Mesodermal cell (in vitro differentiated cells): Measurements from ENCODE around the gene PTTG1IP.

Experiments used
- H3K27ac ChIP-seq: 2 replicates; pipeline ENCODE4 v1.7.0; 2013; ENCODE audit warnings: mild to moderate bottlenecking, low read depth, low read length, moderate library complexity; ENCODE audit not compliant: severe bottlenecking
- H3K36me3 ChIP-seq: 2 replicates; pipeline ENCODE4 v1.7.1; 2013; ENCODE audit warnings: mild to moderate bottlenecking, low read length, moderate library complexity; ENCODE audit not compliant: control insufficient read depth, insufficient read depth
- H3K4me1 ChIP-seq: one replicate; pipeline ENCODE4 v1.7.1; 2013; ENCODE audit warnings: mild to moderate bottlenecking, low read length; ENCODE audit not compliant: insufficient read depth, control insufficient read depth, poor library complexity, severe bottlenecking
- H3K4me3 ChIP-seq: 2 replicates; pipeline ENCODE4 v1.7.0; 2013; ENCODE audit warnings: low read length, control low read depth, mild to moderate bottlenecking; ENCODE audit not compliant: insufficient read depth, poor library complexity, severe bottlenecking; ENCODE audit errors: extremely low read depth
- H3K9me3 ChIP-seq: 2 replicates; pipeline ENCODE4 v1.7.1; 2013; ENCODE audit warnings: mild to moderate bottlenecking, low read length, moderate library complexity; ENCODE audit not compliant: control insufficient read depth
- WGBS, 2 experiments: methylation state at CpG; one replicate each; pipeline ENCODE4 v1.1.5; 2013; ENCODE audit warnings: missing lambda C conversion rate in 2 of 2; ENCODE audit not compliant: insufficient coverage in 2 of 2; 5-methylcytosine and 5-hydroxymethylcytosine counted together

Gene PTTG1IP

DNA sequence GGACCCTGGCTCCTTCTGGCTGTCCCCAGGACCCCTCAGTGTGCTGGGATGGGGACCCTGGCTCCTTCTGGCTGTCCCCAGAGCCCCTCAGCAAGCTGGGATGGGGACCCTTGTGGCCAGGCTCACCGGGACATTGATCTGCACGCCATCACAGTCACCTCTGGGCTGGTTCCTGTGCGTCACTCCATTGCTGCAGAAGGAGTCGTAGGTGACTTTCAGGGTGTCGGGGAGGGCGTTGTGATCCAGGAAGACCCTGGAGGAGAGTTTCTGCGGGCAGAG, 19.7 kb upstream of the PTTG1IP start:
- WGBS, 2 experiments, result 88 to 99% methylated on average over 7 of the region's 7 CpGs
- Histone ChIP-seq H3K4me3 (no peak overlapping the region), H3K9me3 (no peaks in the 10 kb centered on the region), H3K36me3 (no peaks in the 10 kb centered on the region), H3K4me1 (no peaks in the 10 kb centered on the region), H3K27ac (no peak overlapping the region)

DNA sequence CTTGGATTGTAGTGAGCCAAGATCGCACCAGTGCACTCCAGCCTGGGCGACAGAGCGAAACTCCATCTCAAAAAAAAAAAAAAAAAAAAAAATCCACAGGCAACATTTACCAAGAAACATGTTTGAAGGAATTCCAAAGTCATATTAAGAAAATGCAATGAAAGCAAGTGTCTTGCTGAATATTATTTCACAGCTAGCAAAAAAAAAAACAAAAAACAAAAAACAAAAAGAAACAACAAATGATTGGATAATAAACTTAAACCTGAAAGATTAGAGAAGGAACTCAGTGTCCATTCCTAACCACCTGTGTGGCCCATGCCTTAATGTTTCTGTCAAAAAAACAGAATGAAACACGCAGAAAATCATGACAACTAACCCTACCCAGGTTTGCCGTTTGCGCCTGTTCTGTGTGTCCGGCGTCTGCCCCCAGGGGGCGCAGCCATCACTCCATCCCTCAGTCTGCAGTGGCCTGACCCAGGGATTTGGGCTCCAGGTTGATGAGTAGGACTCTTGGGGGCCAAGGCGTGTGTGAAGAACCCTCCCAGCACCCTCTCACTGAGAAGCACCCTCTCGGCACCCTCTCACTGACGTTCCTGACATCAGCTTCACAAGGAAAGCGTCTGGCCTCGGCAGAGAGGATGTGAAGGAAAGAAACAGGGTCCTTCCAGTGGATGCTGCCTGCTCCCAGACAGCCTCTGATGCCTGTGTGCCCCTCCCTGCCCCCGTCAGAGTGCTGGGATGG, 19.2 kb upstream of the PTTG1IP start:
- WGBS, 2 experiments, result 19 to 36% methylated on average over 6 to 9 of the region's 15 CpGs
- no peak overlapping the region for H3K27ac ChIP-seq
- H3K4me3 ChIP-seq, result no peak overlapping the region
- no peaks in the 10 kb centered on the region for H3K4me1 ChIP-seq
- no peaks in the 10 kb centered on the region for H3K36me3 ChIP-seq
- no peaks in the 10 kb centered on the region for H3K9me3 ChIP-seq

DNA sequence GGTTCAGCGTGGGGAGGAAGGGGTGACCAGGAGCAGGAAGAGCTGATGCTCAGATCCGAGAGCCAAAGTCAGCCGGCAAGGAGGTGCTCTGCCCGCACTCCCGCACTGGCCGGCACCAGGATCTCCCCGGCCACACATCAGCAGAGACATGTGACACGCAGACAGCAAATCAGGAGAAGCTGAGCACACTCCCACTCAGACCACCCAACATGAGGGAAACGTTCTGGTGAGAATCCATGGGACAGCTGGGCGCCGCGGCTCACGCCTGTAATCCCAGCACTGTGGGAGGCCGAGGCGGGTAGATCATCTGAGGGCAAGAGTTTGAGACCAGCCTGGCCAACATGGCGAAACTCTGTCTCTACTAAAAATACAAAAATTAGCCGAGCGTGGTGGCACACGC, 18.6 kb upstream of the PTTG1IP start:
- H3K4me3 ChIP-seq, result no peak overlapping the region
- no peaks in the 10 kb centered on the region for H3K36me3 ChIP-seq
- H3K4me1 ChIP-seq, result no peaks in the 10 kb centered on the region
- WGBS, 2 experiments, result 84 to 88% methylated on average over 8 to 16 of the region's 19 CpGs
- H3K9me3 ChIP-seq, result no peaks in the 10 kb centered on the region
- H3K27ac ChIP-seq, result no peak overlapping the region

DNA sequence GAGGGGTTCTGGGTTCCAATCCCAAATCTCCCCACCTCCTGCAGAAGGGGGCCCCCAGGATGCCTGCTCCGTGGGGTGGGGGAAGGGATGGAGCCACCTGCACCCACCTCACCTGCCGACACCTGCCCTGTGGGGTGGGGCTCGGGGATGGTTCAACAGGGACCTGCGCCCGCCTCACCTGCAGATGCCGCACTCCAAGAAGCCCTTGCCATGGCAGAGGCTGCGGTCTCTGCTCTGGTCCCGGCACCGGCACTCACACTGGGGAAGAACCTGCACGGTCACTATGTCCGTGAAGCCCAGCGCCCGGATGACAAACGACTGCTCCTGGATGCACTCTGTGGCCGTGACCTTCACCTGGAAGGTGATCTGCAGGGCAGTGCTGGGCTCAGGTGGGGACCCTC, 18.1 kb upstream of the PTTG1IP start:
- whole genome bisulfite sequencing, 2 experiments, result 93 to 95% methylated on average over 13 to 14 of the region's 15 CpGs
- H3K4me3 ChIP-seq, result no peak overlapping the region
- H3K4me1 ChIP-seq, result no peaks in the 10 kb centered on the region
- H3K9me3 ChIP-seq, result no peaks in the 10 kb centered on the region
- H3K27ac ChIP-seq, result no peak overlapping the region
- no peaks in the 10 kb centered on the region for H3K36me3 ChIP-seq

DNA sequence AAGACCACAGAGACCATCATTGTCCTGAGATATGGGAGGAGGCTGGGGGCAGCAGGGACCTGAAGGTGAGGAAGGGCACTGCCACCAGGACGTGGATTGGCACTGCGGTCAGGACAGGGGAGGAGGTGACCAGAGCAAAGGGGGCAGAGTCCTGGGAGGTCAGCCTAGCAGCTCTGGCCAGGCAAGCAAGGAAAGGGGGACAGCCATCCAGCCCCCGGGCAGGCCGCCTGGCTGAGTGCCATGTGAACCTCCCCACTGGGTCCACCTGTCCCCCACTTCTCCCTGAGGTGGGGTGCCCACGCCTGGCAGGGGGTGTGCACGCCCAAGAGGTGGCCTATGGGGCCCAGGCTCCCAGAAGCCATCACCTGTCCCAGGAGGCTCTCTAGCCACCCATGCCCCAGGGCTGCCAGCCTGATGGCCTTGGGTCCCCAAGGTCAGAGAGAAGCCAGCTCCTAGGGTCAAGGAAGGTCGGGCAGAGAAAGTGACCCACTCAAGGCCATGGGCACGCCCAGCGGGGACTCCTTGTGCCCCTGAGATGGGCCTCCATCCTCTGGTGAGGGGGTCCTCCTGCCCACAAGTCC, 17.6 kb upstream of the PTTG1IP start:
- Histone ChIP-seq H3K36me3 (no peaks in the 10 kb centered on the region), H3K9me3 (no peaks in the 10 kb centered on the region), H3K4me3 (no peak overlapping the region), H3K4me1 (no peaks in the 10 kb centered on the region), H3K27ac (no peak overlapping the region)
- WGBS, 2 experiments, result 83 to 92% methylated on average over 7 to 9 of the region's 9 CpGs

DNA sequence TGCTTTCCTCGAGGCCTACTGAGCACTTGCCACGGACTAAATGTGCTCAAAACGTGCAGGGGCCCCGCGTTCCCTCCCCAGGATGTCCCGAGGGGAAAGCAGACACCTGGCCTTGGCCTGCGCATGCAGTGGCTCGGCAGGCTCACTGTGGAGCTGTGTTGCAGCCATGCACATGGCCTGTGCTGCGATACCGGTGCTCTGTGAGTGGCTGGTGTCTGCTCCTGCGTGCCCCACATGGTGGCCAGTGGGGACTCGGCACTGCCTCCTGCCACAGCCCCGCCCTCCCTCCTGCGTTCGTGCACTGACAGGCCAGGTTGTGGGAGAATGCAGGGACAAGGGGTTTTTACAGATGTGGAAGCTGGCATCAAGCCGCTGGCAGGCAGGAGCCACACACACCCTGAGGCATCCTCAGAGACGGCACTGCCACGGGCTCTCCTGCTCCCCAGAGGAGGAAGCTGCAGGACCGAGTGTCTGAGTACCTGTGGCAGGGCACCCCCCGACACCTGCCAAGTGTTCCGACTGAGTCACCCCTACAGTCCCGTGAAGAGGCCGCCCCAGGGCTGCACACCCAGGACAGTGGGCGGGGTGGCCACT, 16.9 kb upstream of the PTTG1IP start:
- 89 to 90% methylated on average over 18 to 21 of the region's 24 CpGs for WGBS, 2 experiments
- Histone ChIP-seq H3K27ac (no peak overlapping the region), H3K36me3 (no peaks in the 10 kb centered on the region), H3K4me1 (no peaks in the 10 kb centered on the region), H3K4me3 (no peak overlapping the region), H3K9me3 (no peaks in the 10 kb centered on the region)

DNA sequence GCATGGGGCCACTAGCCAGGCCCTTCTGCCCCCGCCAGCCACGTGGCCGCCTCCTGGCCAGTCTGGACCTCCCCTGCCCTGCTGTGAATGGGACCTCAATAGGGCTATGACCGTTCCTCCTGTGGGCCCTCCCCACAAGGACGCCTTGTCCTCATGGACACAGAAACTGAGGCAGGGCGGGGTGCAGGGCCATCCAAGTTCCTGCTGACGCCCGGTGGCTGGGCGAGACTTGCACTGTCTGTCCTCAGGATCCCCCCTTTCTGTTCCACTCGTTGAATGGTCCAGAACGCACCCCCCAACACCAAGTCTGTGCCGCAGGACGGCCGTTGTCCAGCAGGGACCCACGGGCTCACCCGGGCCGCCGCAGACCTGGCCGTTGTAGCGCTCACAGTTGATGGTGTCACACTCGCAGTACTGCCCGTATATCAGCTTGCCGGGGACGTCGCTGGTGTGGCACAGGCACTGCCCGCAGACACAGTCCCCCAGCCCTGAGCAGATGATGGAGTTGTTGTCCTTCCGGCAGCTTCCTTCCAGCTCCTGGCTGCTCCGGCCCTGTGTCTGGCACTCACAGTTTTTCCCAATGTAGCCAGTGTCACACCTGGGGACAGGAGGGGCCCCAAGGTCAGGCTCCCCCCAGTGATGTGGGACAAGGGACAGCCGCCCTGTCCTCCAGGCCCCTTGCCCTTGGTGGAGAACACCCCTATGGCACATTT, 16.3 kb upstream of the PTTG1IP start:
- no peak overlapping the region for H3K4me3 ChIP-seq
- no peaks in the 10 kb centered on the region for H3K9me3 ChIP-seq
- 94 to 96% methylated on average over 29 of the region's 29 CpGs for WGBS, 2 experiments
- H3K4me1 ChIP-seq, result no peaks in the 10 kb centered on the region
- no peak overlapping the region for H3K27ac ChIP-seq
- no peaks in the 10 kb centered on the region for H3K36me3 ChIP-seq

DNA sequence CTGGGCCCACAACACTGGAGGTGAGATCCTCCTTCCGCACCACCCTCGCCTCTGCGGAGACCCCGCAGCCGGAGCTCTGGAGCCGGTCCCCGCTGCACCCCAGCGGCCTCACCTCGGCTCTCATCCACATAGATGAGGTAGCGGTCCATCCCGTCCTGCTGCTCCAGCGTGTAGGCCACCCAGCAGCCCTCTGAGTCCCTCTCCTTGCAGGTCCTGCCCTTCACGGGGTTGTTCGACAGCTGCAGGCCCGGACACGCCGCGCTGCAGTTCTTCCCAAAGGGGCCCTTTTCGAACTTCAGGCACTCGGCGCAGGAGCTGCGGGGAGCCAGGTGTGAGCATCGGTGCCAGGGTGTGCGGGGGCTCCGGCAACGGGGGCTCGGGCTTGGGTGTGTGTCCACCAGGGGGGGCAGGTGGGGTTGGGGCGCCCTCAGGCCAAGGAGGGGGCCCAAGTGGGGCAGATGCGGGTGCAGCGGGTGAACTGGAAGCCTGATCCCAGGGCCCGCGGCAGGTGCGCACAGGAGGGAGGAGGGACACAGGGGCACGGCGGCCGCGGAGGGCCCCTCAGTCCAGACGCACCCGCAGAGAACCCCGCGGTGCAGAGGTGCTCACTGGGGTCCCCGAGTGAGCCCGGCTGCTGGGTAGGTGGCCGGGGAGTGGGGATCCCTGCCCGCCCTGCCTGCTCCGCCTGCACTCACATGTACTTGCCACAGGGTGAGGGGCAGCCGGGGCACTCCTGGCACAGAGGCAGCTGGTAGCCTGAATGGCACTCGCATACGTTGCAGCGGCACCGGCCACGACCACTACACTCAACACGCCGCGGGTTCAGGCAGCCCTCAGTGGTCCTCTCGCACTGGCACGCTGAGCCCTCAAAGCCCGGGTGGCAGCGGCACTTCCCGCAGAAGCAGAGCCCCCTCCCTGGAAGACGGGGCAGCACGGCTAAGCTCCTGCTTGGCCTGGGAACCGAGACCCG, 15.4 kb upstream of the PTTG1IP start:
- H3K27ac ChIP-seq, result no peak overlapping the region
- WGBS, 2 experiments, result 93 to 94% methylated on average over 58 of the region's 64 CpGs
- H3K36me3 ChIP-seq, result no peaks in the 10 kb centered on the region
- H3K4me3 ChIP-seq, result no peak overlapping the region
- H3K9me3 ChIP-seq, result no peaks in the 10 kb centered on the region
- H3K4me1 ChIP-seq, result no peaks in the 10 kb centered on the region

DNA sequence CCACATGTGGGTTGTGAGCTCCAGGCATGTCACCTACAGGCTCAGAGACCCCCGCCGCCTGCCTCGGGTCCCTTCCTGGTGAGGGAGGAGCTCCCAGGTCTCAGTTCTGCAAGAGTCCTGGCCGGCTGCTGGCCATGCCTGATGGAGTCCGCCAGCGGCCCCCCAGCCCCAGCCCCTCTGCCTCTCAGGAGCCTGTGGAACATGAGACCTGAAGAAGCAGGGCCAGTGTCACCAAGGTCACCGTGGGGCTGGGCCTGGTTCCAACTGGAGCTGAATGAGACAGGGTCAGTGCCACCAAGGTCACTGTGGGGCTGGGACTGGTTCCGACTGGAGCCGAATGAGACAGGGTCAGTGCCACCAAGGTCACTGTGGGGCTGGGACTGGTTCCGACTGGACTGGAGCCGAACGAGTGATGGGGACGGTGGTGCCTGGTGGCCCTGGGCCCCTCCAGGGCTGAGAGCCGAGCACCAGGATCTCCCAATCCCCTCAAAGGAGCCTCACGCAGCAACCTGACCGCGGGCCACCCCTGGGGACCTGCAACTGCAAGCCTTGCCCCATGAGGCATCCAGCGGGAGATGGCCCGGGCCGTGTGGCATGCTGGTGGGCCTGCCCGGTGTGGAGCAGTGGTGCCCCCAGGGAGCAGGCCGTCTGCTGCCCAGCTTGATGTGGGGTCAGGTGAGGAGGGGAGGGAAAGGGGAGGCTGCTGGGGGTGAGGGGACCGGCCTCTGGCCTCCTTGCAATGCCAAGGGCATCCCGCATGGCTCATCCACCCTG, 14.5 kb upstream of the PTTG1IP start:
- no peaks in the 10 kb centered on the region for H3K4me1 ChIP-seq

More for the DNA sequence above, 14.5 kb upstream of the PTTG1IP start:
- Histone ChIP-seq H3K36me3 (no peaks in the 10 kb centered on the region), H3K4me3 (no peak overlapping the region), H3K9me3 (no peaks in the 10 kb centered on the region), H3K27ac (no peak overlapping the region)
- 90 to 92% methylated on average over 17 to 24 of the region's 24 CpGs for WGBS, 2 experiments
